Measurements from ENCODE around the gene ATP5MK. TPM values are rescaled to one million over a fixed set of nuclear protein-coding genes. Genes with fewer than 3 reads are reported as not detected.

ATP5MK gene
- total and polyA plus RNA-seq, 2 of the 8 experiments (the other 6 are each of a cell fraction or from before 2014, with no cell fraction given) = 280 to 312 TPM

DNA sequence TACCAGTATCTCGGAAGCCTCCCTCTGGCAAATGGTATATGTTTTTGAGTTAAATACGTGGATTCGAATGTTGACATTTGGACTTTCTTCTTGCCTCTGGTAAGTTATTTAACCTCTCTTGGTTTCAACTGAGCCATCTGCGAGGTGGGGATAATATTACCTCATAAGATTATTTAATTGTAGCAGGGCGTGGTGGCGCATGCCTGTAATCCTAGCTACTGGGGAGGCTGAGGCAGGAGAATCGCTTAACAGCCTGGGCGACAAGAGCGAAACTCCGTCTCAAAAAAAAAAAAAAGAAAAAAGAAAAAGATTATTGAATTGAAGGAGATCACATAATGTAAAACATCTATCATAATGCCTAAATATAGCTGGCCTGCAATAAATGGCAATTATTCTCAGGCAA lies 28.9 kb downstream of the ATP5MK start (continued):
- TF ChIP-seq, protein P1, sequence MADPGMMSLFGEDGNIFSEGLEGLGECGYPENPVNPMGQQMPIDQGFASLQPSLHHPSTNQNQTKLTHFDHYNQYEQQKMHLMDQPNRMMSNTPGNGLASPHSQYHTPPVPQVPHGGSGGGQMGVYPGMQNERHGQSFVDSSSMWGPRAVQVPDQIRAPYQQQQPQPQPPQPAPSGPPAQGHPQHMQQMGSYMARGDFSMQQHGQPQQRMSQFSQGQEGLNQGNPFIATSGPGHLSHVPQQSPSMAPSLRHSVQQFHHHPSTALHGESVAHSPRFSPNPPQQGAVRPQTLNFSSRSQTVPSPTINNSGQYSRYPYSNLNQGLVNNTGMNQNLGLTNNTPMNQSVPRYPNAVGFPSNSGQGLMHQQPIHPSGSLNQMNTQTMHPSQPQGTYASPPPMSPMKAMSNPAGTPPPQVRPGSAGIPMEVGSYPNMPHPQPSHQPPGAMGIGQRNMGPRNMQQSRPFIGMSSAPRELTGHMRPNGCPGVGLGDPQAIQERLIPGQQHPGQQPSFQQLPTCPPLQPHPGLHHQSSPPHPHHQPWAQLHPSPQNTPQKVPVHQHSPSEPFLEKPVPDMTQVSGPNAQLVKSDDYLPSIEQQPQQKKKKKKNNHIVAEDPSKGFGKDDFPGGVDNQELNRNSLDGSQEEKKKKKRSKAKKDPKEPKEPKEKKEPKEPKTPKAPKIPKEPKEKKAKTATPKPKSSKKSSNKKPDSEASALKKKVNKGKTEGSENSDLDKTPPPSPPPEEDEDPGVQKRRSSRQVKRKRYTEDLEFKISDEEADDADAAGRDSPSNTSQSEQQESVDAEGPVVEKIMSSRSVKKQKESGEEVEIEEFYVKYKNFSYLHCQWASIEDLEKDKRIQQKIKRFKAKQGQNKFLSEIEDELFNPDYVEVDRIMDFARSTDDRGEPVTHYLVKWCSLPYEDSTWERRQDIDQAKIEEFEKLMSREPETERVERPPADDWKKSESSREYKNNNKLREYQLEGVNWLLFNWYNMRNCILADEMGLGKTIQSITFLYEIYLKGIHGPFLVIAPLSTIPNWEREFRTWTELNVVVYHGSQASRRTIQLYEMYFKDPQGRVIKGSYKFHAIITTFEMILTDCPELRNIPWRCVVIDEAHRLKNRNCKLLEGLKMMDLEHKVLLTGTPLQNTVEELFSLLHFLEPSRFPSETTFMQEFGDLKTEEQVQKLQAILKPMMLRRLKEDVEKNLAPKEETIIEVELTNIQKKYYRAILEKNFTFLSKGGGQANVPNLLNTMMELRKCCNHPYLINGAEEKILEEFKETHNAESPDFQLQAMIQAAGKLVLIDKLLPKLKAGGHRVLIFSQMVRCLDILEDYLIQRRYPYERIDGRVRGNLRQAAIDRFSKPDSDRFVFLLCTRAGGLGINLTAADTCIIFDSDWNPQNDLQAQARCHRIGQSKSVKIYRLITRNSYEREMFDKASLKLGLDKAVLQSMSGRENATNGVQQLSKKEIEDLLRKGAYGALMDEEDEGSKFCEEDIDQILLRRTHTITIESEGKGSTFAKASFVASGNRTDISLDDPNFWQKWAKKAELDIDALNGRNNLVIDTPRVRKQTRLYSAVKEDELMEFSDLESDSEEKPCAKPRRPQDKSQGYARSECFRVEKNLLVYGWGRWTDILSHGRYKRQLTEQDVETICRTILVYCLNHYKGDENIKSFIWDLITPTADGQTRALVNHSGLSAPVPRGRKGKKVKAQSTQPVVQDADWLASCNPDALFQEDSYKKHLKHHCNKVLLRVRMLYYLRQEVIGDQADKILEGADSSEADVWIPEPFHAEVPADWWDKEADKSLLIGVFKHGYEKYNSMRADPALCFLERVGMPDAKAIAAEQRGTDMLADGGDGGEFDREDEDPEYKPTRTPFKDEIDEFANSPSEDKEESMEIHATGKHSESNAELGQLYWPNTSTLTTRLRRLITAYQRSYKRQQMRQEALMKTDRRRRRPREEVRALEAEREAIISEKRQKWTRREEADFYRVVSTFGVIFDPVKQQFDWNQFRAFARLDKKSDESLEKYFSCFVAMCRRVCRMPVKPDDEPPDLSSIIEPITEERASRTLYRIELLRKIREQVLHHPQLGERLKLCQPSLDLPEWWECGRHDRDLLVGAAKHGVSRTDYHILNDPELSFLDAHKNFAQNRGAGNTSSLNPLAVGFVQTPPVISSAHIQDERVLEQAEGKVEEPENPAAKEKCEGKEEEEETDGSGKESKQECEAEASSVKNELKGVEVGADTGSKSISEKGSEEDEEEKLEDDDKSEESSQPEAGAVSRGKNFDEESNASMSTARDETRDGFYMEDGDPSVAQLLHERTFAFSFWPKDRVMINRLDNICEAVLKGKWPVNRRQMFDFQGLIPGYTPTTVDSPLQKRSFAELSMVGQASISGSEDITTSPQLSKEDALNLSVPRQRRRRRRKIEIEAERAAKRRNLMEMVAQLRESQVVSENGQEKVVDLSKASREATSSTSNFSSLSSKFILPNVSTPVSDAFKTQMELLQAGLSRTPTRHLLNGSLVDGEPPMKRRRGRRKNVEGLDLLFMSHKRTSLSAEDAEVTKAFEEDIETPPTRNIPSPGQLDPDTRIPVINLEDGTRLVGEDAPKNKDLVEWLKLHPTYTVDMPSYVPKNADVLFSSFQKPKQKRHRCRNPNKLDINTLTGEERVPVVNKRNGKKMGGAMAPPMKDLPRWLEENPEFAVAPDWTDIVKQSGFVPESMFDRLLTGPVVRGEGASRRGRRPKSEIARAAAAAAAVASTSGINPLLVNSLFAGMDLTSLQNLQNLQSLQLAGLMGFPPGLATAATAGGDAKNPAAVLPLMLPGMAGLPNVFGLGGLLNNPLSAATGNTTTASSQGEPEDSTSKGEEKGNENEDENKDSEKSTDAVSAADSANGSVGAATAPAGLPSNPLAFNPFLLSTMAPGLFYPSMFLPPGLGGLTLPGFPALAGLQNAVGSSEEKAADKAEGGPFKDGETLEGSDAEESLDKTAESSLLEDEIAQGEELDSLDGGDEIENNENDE (IDR thresholded peaks at IDR 0.05; ENCODE audit: insufficient replicate concordance, low read length) = no peak
- TF ChIP-seq TAF1 (IDR thresholded peaks at IDR 0.05; ENCODE audit: low read depth, low read length) (no peak), TAF7 (optimal IDR thresholded peaks at IDR 0.05; ENCODE audit: borderline replicate concordance, low read depth, low read length) (no peak), KDM4A (IDR thresholded peaks at IDR 0.05; ENCODE audit: low read depth, low read length, severe bottlenecking) (no peak), TEAD4 (IDR thresholded peaks at IDR 0.05; ENCODE audit: low read depth, low read length) (no peak), YY1 (IDR thresholded peaks at IDR 0.05; ENCODE audit: low read depth, low read length) (no peak), BRCA1 (IDR thresholded peaks at IDR 0.05; ENCODE audit: low read depth, low read length) (no peak), CBX8 (IDR thresholded peaks at IDR 0.05; ENCODE audit: borderline replicate concordance, low read depth, low read length) (no peak), EZH2 (IDR thresholded peaks at IDR 0.05; ENCODE audit: low read depth, low read length, severe bottlenecking) (no peak), PHF8 (conservative IDR thresholded peaks at IDR 0.05; ENCODE audit: low read depth, low read length) (no peak)
- TF ChIP-seq, protein P2, sequence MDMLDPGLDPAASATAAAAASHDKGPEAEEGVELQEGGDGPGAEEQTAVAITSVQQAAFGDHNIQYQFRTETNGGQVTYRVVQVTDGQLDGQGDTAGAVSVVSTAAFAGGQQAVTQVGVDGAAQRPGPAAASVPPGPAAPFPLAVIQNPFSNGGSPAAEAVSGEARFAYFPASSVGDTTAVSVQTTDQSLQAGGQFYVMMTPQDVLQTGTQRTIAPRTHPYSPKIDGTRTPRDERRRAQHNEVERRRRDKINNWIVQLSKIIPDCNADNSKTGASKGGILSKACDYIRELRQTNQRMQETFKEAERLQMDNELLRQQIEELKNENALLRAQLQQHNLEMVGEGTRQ (IDR thresholded peaks at IDR 0.05; ENCODE audit: low read length) = no peak

Data from H1 (cell line).